GM12878 (cell line): ENCODE data around the gene GNG13. TPM values are rescaled to one million over a fixed set of nuclear protein-coding genes. Genes with fewer than 3 reads are reported as not detected.

Experiments
- ATAC-seq: fragments of 200-7000 bp; cut with Tn5 transposase; 3 replicates; pipeline ENCODE4 v1.9.1; 2020; ENCODE audit warnings: mild to moderate bottlenecking, moderate library complexity
- BruUV-seq: library from RNA; stranded (reverse); fragments of 400-500 nt; replicated peaks from 2 replicates; lab custom pipeline; 2021; lab: Mats Ljungman, UMichigan
- CTCF ChIA-PET: fragments of 300-600 bp; sonication (Branson Sonifier 250); formaldehyde crosslinking; extraction: SDS; loops from one replicate; lab custom pipeline; 2021; ENCODE audit warnings: inconsistent platforms; lab: Yijun Ruan, JAX
- POLR2A ChIA-PET: fragments of 350-600 bp; formaldehyde crosslinking; extraction: SDS; loops from one replicate; lab custom pipeline; 2021; ENCODE audit warnings: inconsistent platforms; lab: Charles Lee
- RAD21 ChIA-PET: fragments of 300-600 bp; sonication (Branson Sonifier 250); formaldehyde crosslinking; loops from one replicate; lab custom pipeline; 2023; ENCODE audit warnings: antibody characterized with exemption; ENCODE audit not compliant: unreplicated experiment; lab: Charles Lee
- SMC1A ChIA-PET: fragments of 300-600 bp; sonication (Branson Sonifier 250); formaldehyde crosslinking; loops from one replicate; lab custom pipeline; 2023; ENCODE audit not compliant: unreplicated experiment, uncharacterized antibody; lab: Charles Lee
- DNase-seq: peaks from one replicate; pipeline ENCODE4 v3.0.0-alpha.2; 2011; ENCODE audit warnings: low read depth, low spot score
- FAIRE-seq: peaks from 3 replicates; lab custom pipeline; 2011; peaks lifted over from hg19 to GRCh38; lab: Jason Lieb, UNC
- H2AFZ ChIP-seq: 2 replicates; pipeline ENCODE4 v1.6.0; 2011; ENCODE audit warnings: low read depth, low read length, control low read depth; ENCODE audit not compliant: control insufficient read depth
- H3K27ac ChIP-seq: 2 replicates; pipeline ENCODE4 v1.5.1; 2011; ENCODE audit warnings: control low read depth; ENCODE audit not compliant: control insufficient read depth, insufficient read depth
- H3K27me3 ChIP-seq, 2 experiments: replicated peaks in 1 of 2; 2 replicates each; pipeline versions ENCODE4 v1.6.0 to v1.6.1; 2011; ENCODE audit warnings: low read length in 1 of 2; ENCODE audit not compliant: control insufficient read depth in 2 of 2, insufficient read depth in 2 of 2
- H3K36me3 ChIP-seq, 2 experiments: 2 replicates each; pipeline ENCODE4 v1.5.1; 2011; ENCODE audit warnings: low read length in 1 of 2; ENCODE audit not compliant: control insufficient read depth in 2 of 2, insufficient read depth in 2 of 2
- H3K4me1 ChIP-seq: 2 replicates; pipeline ENCODE4 v1.6.1; 2011; ENCODE audit warnings: mild to moderate bottlenecking, low read length, moderate library complexity, mixed read lengths; ENCODE audit not compliant: control insufficient read depth, insufficient read depth
- H3K4me2 ChIP-seq: 2 replicates; pipeline ENCODE4 v1.6.0; 2011; ENCODE audit warnings: control low read depth; ENCODE audit not compliant: control insufficient read depth, insufficient read depth
- H3K4me3 ChIP-seq: fragments of 200-600 bp; sonication (generic); 2 replicates; pipeline ENCODE4 v1.5.1; 2016
- H3K79me2 ChIP-seq: 2 replicates; pipeline ENCODE4 v1.6.0; 2011; ENCODE audit warnings: low read length; ENCODE audit not compliant: control insufficient read depth, insufficient read depth
- H3K9ac ChIP-seq: 2 replicates; pipeline ENCODE4 v1.8.0; 2011; ENCODE audit warnings: low read length, control low read depth, mixed read lengths; ENCODE audit not compliant: control insufficient read depth, insufficient read depth
- H3K9me3 ChIP-seq: replicated peaks from 3 replicates; pipeline ENCODE4 v1.5.1; 2011; ENCODE audit warnings: mild to moderate bottlenecking, low read length; ENCODE audit not compliant: control insufficient read depth, insufficient read depth
- H4K20me1 ChIP-seq: 2 replicates; pipeline ENCODE4 v1.6.0; 2011; ENCODE audit not compliant: control insufficient read depth, insufficient read depth
- CREM ChIP-seq: IDR thresholded peaks from 2 replicates; pipeline ENCODE4 v1.6.1; 2014; ENCODE audit warnings: antibody characterized with exemption, low read depth
- IKZF2 ChIP-seq, 2 experiments: fragments of 450-650 bp; IDR thresholded peaks; 2 replicates each; pipeline ENCODE4 v1.6.1; 2017; ENCODE audit warnings: mild to moderate bottlenecking in 2 of 2, moderate library complexity in 2 of 2
- NR2C2 ChIP-seq: IDR thresholded peaks from 2 replicates; pipeline ENCODE4 v1.6.1; 2011; ENCODE audit warnings: borderline replicate concordance, low read depth; ENCODE audit not compliant: control insufficient read depth, insufficient read length
- TCF12 ChIP-seq: IDR thresholded peaks from 2 replicates; pipeline ENCODE4 v1.6.1; 2011; ENCODE audit warnings: low read depth, mild to moderate bottlenecking, low read length
- WRNIP1 ChIP-seq: IDR thresholded peaks from 2 replicates; pipeline ENCODE4 v1.6.1; 2011; ENCODE audit warnings: low read depth, low read length, improper control_type of control experiment, borderline replicate concordance
- ZBED1 ChIP-seq: IDR thresholded peaks from 2 replicates; pipeline ENCODE4 v1.6.1; 2016; ENCODE audit warnings: borderline replicate concordance
- WGBS: methylation state at CpG from one replicate; pipeline ENCODE4 v1.1.6; 2016; ENCODE audit warnings: low lambda C conversion rate; ENCODE audit not compliant: insufficient replicate concordance, insufficient coverage; ENCODE audit errors: missing lambda C conversion rate; 5-methylcytosine and 5-hydroxymethylcytosine counted together
- in situ Hi-C: fragments of 300-500 bp; cut with MboI; formaldehyde crosslinking; loops from 9 replicates; pipeline ENCODE4 v1.14.3; 2018; ENCODE audit warnings: mixed read lengths
- intact Hi-C: fragments of 100-400 bp; cut with micrococcal nuclease; formaldehyde crosslinking; loops from one replicate; pipeline ENCODE4 v1.14.2; 2022; ENCODE audit not compliant: unreplicated experiment
- polyA plus RNA-seq, 11 experiments: library from polyadenylated mRNA; depleted of rRNA in 4 of 11; unstranded in 6 of 11; stranded (reverse) in 5 of 11; fragments of >200 nt; fragmentation: Nextera tagmentation in 4 of 11; fragmentation: Illumina TruSeq in 1 of 11; extraction: Ambion mirVana in 4 of 11; extraction: Trizol in 1 of 11; gene quantifications; 1 replicate in 1 of 11; 2 replicates in 10 of 11; pipeline versions ENCODE4 v1.2.1 to v1.2.3, GENCODE V29; 2011 to 2016; ENCODE audit warnings: inconsistent platforms in 2 of 11, missing spikeins in 2 of 11, low read depth in 1 of 11
- total RNA-seq, 4 experiments: library from RNA; depleted of rRNA in 3 of 4; stranded (reverse); fragments of >200 nt in 3 of 4; fragmentation: Illumina TruSeq in 1 of 4; extraction: Trizol in 1 of 4; gene quantifications; 2 replicates each; pipeline versions ENCODE4 v1.2.1 to v1.2.3, GENCODE V29; 2013 to 2021
- TF ChIP-seq, protein P1 (sequence below): IDR thresholded peaks from 2 replicates; pipeline ENCODE4 v1.6.1; 2012; ENCODE audit warnings: improper control_type of control experiment, low read depth, low read length; ENCODE audit not compliant: insufficient replicate concordance
- TF ChIP-seq, protein P2 (sequence below): IDR thresholded peaks from 2 replicates; pipeline ENCODE4 v1.6.1; 2012; ENCODE audit warnings: low read depth, low read length, improper control_type of control experiment
- TF ChIP-seq, protein P3 (sequence below): IDR thresholded peaks from 2 replicates; pipeline ENCODE4 v1.6.1; 2012; ENCODE audit warnings: mild to moderate bottlenecking, low read depth, low read length
- TF ChIP-seq, protein P4 (sequence below): fragments of 450-650 bp; IDR thresholded peaks from 2 replicates; pipeline ENCODE4 v1.6.1; 2017; ENCODE audit warnings: mild to moderate bottlenecking, moderate library complexity

The GNG13 gene
- total and polyA plus RNA-seq, 10 of the 15 experiments (the other 5 are each of a cell fraction or from before 2014, with no cell fraction given): not detected

DNA sequence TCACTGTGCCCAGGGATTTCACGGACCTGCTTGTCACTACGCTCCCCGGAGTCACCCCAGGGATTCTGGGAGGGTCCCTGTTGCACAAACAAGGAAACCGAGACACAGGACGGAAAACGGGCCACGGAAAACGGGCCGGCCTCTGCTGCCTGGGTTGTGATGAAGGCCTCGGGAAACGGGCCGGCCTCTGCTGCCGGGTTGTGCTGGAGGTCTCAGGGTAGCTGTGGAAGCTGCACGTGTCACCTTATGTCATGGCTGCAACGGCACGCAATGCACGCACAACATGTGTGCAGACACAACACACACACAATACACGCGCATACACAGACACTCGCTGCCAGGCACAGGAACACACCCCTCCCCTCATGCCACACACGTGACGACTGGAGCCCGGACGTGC is 27.0 kb upstream of the GNG13 start:
- no peak for ATAC-seq
- H4K20me1 ChIP-seq: no peaks in the 10 kb centered on the region
- ChIA-PET SMC1A (no interaction called here), RAD21 (no interaction called here), CTCF (no interaction called here), POLR2A (no interaction called here)
- BruUV-seq: no TSS peak
- H2AFZ ChIP-seq: no peak overlapping the region
- no peaks in the 10 kb centered on the region for H3K79me2 ChIP-seq
- no peak overlapping the region for H3K27ac ChIP-seq
- no peaks in the 10 kb centered on the region; the same call in 2 of the 3 replicates for H3K9me3 ChIP-seq
- H3K4me2 ChIP-seq: no peak overlapping the region
- in situ Hi-C loops: no loop called here
- H3K4me1 ChIP-seq: no peaks in the 10 kb centered on the region
- no peak for DNase-seq
- 77% methylated on average over 23 of the region's 24 CpGs for WGBS
- H3K36me3 ChIP-seq: no peaks in the 10 kb centered on the region
- no peak overlapping the region for H3K4me3 ChIP-seq
- no peak overlapping the region for H3K9ac ChIP-seq
- H3K27me3 ChIP-seq: no peaks in the 10 kb centered on the region
- FAIRE-seq: no peak
- intact Hi-C loops: no loop called here
- TF ChIP-seq NR2C2 (no peak), TCF12 (no peak), CREM (no peak), IKZF2 (IDR thresholded peaks at IDR 0.05) (no peak), WRNIP1 (no peak), ZBED1 (no peak)
- TF ChIP-seq, protein P1, sequence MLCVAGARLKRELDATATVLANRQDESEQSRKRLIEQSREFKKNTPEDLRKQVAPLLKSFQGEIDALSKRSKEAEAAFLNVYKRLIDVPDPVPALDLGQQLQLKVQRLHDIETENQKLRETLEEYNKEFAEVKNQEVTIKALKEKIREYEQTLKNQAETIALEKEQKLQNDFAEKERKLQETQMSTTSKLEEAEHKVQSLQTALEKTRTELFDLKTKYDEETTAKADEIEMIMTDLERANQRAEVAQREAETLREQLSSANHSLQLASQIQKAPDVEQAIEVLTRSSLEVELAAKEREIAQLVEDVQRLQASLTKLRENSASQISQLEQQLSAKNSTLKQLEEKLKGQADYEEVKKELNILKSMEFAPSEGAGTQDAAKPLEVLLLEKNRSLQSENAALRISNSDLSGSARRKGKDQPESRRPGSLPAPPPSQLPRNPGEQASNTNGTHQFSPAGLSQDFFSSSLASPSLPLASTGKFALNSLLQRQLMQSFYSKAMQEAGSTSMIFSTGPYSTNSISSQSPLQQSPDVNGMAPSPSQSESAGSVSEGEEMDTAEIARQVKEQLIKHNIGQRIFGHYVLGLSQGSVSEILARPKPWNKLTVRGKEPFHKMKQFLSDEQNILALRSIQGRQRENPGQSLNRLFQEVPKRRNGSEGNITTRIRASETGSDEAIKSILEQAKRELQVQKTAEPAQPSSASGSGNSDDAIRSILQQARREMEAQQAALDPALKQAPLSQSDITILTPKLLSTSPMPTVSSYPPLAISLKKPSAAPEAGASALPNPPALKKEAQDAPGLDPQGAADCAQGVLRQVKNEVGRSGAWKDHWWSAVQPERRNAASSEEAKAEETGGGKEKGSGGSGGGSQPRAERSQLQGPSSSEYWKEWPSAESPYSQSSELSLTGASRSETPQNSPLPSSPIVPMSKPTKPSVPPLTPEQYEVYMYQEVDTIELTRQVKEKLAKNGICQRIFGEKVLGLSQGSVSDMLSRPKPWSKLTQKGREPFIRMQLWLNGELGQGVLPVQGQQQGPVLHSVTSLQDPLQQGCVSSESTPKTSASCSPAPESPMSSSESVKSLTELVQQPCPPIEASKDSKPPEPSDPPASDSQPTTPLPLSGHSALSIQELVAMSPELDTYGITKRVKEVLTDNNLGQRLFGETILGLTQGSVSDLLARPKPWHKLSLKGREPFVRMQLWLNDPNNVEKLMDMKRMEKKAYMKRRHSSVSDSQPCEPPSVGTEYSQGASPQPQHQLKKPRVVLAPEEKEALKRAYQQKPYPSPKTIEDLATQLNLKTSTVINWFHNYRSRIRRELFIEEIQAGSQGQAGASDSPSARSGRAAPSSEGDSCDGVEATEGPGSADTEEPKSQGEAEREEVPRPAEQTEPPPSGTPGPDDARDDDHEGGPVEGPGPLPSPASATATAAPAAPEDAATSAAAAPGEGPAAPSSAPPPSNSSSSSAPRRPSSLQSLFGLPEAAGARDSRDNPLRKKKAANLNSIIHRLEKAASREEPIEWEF: no peak
- TF ChIP-seq, protein P2, sequence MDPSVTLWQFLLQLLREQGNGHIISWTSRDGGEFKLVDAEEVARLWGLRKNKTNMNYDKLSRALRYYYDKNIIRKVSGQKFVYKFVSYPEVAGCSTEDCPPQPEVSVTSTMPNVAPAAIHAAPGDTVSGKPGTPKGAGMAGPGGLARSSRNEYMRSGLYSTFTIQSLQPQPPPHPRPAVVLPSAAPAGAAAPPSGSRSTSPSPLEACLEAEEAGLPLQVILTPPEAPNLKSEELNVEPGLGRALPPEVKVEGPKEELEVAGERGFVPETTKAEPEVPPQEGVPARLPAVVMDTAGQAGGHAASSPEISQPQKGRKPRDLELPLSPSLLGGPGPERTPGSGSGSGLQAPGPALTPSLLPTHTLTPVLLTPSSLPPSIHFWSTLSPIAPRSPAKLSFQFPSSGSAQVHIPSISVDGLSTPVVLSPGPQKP: no peak
- TF ChIP-seq, protein P3, sequence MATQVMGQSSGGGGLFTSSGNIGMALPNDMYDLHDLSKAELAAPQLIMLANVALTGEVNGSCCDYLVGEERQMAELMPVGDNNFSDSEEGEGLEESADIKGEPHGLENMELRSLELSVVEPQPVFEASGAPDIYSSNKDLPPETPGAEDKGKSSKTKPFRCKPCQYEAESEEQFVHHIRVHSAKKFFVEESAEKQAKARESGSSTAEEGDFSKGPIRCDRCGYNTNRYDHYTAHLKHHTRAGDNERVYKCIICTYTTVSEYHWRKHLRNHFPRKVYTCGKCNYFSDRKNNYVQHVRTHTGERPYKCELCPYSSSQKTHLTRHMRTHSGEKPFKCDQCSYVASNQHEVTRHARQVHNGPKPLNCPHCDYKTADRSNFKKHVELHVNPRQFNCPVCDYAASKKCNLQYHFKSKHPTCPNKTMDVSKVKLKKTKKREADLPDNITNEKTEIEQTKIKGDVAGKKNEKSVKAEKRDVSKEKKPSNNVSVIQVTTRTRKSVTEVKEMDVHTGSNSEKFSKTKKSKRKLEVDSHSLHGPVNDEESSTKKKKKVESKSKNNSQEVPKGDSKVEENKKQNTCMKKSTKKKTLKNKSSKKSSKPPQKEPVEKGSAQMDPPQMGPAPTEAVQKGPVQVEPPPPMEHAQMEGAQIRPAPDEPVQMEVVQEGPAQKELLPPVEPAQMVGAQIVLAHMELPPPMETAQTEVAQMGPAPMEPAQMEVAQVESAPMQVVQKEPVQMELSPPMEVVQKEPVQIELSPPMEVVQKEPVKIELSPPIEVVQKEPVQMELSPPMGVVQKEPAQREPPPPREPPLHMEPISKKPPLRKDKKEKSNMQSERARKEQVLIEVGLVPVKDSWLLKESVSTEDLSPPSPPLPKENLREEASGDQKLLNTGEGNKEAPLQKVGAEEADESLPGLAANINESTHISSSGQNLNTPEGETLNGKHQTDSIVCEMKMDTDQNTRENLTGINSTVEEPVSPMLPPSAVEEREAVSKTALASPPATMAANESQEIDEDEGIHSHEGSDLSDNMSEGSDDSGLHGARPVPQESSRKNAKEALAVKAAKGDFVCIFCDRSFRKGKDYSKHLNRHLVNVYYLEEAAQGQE: no peak
- TF ChIP-seq, protein P4, sequence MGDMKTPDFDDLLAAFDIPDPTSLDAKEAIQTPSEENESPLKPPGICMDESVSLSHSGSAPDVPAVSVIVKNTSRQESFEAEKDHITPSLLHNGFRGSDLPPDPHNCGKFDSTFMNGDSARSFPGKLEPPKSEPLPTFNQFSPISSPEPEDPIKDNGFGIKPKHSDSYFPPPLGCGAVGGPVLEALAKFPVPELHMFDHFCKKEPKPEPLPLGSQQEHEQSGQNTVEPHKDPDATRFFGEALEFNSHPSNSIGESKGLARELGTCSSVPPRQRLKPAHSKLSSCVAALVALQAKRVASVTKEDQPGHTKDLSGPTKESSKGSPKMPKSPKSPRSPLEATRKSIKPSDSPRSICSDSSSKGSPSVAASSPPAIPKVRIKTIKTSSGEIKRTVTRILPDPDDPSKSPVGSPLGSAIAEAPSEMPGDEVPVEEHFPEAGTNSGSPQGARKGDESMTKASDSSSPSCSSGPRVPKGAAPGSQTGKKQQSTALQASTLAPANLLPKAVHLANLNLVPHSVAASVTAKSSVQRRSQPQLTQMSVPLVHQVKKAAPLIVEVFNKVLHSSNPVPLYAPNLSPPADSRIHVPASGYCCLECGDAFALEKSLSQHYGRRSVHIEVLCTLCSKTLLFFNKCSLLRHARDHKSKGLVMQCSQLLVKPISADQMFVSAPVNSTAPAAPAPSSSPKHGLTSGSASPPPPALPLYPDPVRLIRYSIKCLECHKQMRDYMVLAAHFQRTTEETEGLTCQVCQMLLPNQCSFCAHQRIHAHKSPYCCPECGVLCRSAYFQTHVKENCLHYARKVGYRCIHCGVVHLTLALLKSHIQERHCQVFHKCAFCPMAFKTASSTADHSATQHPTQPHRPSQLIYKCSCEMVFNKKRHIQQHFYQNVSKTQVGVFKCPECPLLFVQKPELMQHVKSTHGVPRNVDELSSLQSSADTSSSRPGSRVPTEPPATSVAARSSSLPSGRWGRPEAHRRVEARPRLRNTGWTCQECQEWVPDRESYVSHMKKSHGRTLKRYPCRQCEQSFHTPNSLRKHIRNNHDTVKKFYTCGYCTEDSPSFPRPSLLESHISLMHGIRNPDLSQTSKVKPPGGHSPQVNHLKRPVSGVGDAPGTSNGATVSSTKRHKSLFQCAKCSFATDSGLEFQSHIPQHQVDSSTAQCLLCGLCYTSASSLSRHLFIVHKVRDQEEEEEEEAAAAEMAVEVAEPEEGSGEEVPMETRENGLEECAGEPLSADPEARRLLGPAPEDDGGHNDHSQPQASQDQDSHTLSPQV: no peak
